Measurements from ENCODE around the gene LNX2. TPM values are rescaled to one million over a fixed set of nuclear protein-coding genes. Genes with fewer than 3 reads are reported as not detected.

Gene LNX2
- total and polyA plus RNA-seq, 2 donors (not counting 1 experiment from before 2014, with no cell fraction given): 2.9 to 10.9 TPM

DNA sequence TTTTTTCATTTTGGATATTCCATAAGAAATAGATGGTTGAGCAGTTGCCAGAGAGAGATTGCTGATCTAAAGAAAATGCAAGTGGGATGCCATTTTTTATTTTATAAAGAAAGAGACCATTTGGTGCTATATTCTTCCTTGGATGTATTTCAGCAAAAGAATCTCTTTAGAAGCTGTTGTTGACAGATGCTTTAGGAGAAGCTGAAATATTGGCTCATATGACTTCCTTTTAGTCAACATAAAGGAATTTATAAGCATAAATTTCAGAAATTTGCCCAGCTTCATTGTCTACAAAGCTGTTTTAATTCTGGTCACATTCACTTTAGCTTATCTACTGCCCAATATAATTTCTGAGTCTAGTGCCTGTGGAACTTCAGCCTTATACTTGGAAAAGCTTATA, 38.2 kb upstream of the LNX2 start:
- ChIA-PET CTCF (interaction anchor here (1.1 kb wide), 1 partner anchor 11 kb away, joined by 3 read pairs; no protein-coding TSS in a partner anchor), POLR2A (no interaction called here)
- H3K4me1 Mint-ChIP-seq: no peaks in the 10 kb centered on the region
- H3K27ac Mint-ChIP-seq: no peak overlapping the region
- Histone ChIP-seq H3K36me3 (replicated peaks in 1 of 2; ENCODE audit: control extremely low read depth in 1 of 2, control insufficient read depth in 1 of 2, extremely low read depth in 1 of 2, insufficient read depth in 2 of 2, low read length in 1 of 2) (peaks cover 0 to 8% of the 10 kb centered on the region in 2 experiments), H3K27ac (ENCODE audit: low read length in 2 of 2) (no peak overlapping the region), H3K4me1 (ENCODE audit: control insufficient read depth in 2 of 2, insufficient read depth in 2 of 2, low read length in 2 of 2) (no peaks in the 10 kb centered on the region), H3K9ac (ENCODE audit: low read length) (no peak overlapping the region), H3K27me3 (replicated peaks in 1 of 4; ENCODE audit: control extremely low read depth in 1 of 4, control insufficient read depth in 3 of 4, insufficient read depth in 4 of 4, low read length in 3 of 4) (no peaks in the 10 kb centered on the region), H3K9me3 (ENCODE audit: control extremely low read depth in 1 of 3, control insufficient read depth in 2 of 3, insufficient read depth in 1 of 3, low read length in 2 of 3) (no peaks in the 10 kb centered on the region), H3K4me2 (replicated peaks; ENCODE audit: low read depth, low read length, poor library complexity, severe bottlenecking) (no peak overlapping the region), H3K4me3 (ENCODE audit: control extremely low read depth in 1 of 5, extremely low read depth in 1 of 5, insufficient read depth in 1 of 5, low read depth in 2 of 5, low read length in 4 of 5) (no peak overlapping the region), H4K20me1 (ENCODE audit: control insufficient read depth, insufficient read depth, low read length, poor library complexity, severe bottlenecking) (peaks cover 5% of the 10 kb centered on the region), H3K79me2 (ENCODE audit: control insufficient read depth, insufficient read depth, low read length) (peaks cover 4% of the 10 kb centered on the region), H2AFZ (ENCODE audit: insufficient read depth, low read depth, low read length, poor library complexity, severe bottlenecking) (no peak overlapping the region)
- no peaks in the 10 kb centered on the region for H3K27me3 Mint-ChIP-seq
- H3K9me3 Mint-ChIP-seq (ENCODE audit: insufficient read depth): no peaks in the 10 kb centered on the region
- intact Hi-C loops (cut with micrococcal nuclease): no loop called here
- H3K4me3 Mint-ChIP-seq: no peak overlapping the region
- DNase-seq (no peak), ATAC-seq (ENCODE audit: low read depth) (no peak)
- no peak for TF ChIP-seq EZH2 (IDR thresholded peaks at IDR 0.05; ENCODE audit: borderline replicate concordance, insufficient read depth, low read depth, low read length, poor library complexity, severe bottlenecking)
- TF ChIP-seq, protein P1, sequence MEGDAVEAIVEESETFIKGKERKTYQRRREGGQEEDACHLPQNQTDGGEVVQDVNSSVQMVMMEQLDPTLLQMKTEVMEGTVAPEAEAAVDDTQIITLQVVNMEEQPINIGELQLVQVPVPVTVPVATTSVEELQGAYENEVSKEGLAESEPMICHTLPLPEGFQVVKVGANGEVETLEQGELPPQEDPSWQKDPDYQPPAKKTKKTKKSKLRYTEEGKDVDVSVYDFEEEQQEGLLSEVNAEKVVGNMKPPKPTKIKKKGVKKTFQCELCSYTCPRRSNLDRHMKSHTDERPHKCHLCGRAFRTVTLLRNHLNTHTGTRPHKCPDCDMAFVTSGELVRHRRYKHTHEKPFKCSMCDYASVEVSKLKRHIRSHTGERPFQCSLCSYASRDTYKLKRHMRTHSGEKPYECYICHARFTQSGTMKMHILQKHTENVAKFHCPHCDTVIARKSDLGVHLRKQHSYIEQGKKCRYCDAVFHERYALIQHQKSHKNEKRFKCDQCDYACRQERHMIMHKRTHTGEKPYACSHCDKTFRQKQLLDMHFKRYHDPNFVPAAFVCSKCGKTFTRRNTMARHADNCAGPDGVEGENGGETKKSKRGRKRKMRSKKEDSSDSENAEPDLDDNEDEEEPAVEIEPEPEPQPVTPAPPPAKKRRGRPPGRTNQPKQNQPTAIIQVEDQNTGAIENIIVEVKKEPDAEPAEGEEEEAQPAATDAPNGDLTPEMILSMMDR (IDR thresholded peaks at IDR 0.05): no peak

DNA sequence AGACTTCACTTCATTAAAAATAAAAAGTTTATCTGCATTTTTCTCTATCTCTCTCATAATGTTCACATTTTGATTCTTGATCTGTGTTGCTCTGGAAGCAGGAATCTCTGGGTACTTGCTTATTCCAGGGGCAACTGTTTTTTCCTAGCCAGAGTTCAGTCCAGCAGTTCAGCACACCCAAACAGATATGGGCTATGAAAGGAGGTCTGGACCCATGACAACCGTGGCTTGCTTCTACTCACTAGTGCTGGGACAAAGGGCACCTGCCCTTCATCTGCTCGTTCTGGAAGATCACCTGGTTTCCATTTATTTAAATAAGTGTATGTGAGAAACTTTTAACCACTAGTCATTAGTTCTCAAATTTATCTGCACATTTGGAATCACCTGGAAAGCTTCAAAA, 37.4 kb upstream of the LNX2 start:
- Histone ChIP-seq H3K36me3 (replicated peaks in 1 of 2; ENCODE audit: control extremely low read depth in 1 of 2, control insufficient read depth in 1 of 2, extremely low read depth in 1 of 2, insufficient read depth in 2 of 2, low read length in 1 of 2) (peaks cover 0 to 6% of the 10 kb centered on the region in 2 experiments), H3K27ac (ENCODE audit: low read length in 2 of 2) (no peak overlapping the region), H2AFZ (ENCODE audit: insufficient read depth, low read depth, low read length, poor library complexity, severe bottlenecking) (no peak overlapping the region), H3K9ac (ENCODE audit: low read length) (no peak overlapping the region), H3K9me3 (ENCODE audit: control extremely low read depth in 1 of 3, control insufficient read depth in 2 of 3, insufficient read depth in 1 of 3, low read length in 2 of 3) (no peaks in the 10 kb centered on the region), H3K4me3 (ENCODE audit: control extremely low read depth in 1 of 5, extremely low read depth in 1 of 5, insufficient read depth in 1 of 5, low read depth in 2 of 5, low read length in 4 of 5) (no peak overlapping the region), H3K4me2 (replicated peaks; ENCODE audit: low read depth, low read length, poor library complexity, severe bottlenecking) (no peak overlapping the region), H4K20me1 (ENCODE audit: control insufficient read depth, insufficient read depth, low read length, poor library complexity, severe bottlenecking) (peaks cover 5% of the 10 kb centered on the region), H3K79me2 (ENCODE audit: control insufficient read depth, insufficient read depth, low read length) (peaks cover 4% of the 10 kb centered on the region), H3K27me3 (replicated peaks in 1 of 4; ENCODE audit: control extremely low read depth in 1 of 4, control insufficient read depth in 3 of 4, insufficient read depth in 4 of 4, low read length in 3 of 4) (no peaks in the 10 kb centered on the region), H3K4me1 (ENCODE audit: control insufficient read depth in 2 of 2, insufficient read depth in 2 of 2, low read length in 2 of 2) (no peaks in the 10 kb centered on the region)
- DNase-seq (no peak), ATAC-seq (ENCODE audit: low read depth) (no peak)
- Mint-ChIP-seq H3K4me1 (no peaks in the 10 kb centered on the region), H3K27me3 (no peaks in the 10 kb centered on the region), H3K4me3 (no peak overlapping the region), H3K9me3 (ENCODE audit: insufficient read depth) (no peaks in the 10 kb centered on the region), H3K27ac (no peak overlapping the region)
- ChIA-PET CTCF (interaction anchor here (1.1 kb wide), 1 partner anchor 10 kb away, joined by 3 read pairs; no protein-coding TSS in a partner anchor), POLR2A (no interaction called here)
- WGBS (ENCODE audit: insufficient coverage): no CpG with 5 or more reads among the region's 2 CpGs
- intact Hi-C loops (cut with micrococcal nuclease): no loop called here
- TF ChIP-seq, protein P1 (IDR thresholded peaks at IDR 0.05): no peak
- TF ChIP-seq EZH2 (IDR thresholded peaks at IDR 0.05; ENCODE audit: borderline replicate concordance, insufficient read depth, low read depth, low read length, poor library complexity, severe bottlenecking): no peak
